ENCODE measurements around the gene LMF1. TPM values are rescaled to one million over a fixed set of nuclear protein-coding genes. Genes with fewer than 3 reads are reported as not detected.

Gene LMF1
- total RNA-seq, 1 experiment from 2014 or later: 12.8 TPM

- BruUV-seq (replicated peaks): no TSS peak
- H3K36me3 ChIP-seq (ENCODE audit: control insufficient read depth in 1 of 2, insufficient read depth in 2 of 2, low read length in 2 of 2): no peaks in the 10 kb centered on the region
- ChIA-PET POLR2A (no interaction called here), RAD21 (ENCODE audit: low non-redundant PET in 1 of 2, low total read pairs in 2 of 2, uncharacterized antibody in 2 of 2, unreplicated experiment in 2 of 2) (no interaction called here), CTCF (no interaction called here)
- no peak overlapping the region for H3K9ac ChIP-seq (ENCODE audit: low read length)
- no peaks in the 10 kb centered on the region for H3K9me2 ChIP-seq (ENCODE audit: insufficient read depth)
- peaks cover 0 to 3% of the 10 kb centered on the region in 2 experiments; a peak in 1 of 4 replicates for H3K4me1 ChIP-seq (ENCODE audit: control insufficient read depth in 1 of 2, insufficient read depth in 2 of 2, low read length in 2 of 2)
- H4K20me1 ChIP-seq (ENCODE audit: insufficient read depth): no peaks in the 10 kb centered on the region
- H2AFZ ChIP-seq (ENCODE audit: low read depth, low read length, poor library complexity, severe bottlenecking): no peak overlapping the region
- H3K4me3 ChIP-seq (replicated peaks in 1 of 2; ENCODE audit: low read depth in 1 of 2, low read length in 2 of 2): no peak overlapping the region
- no peak for ATAC-seq
- H3K9me3 ChIP-seq (ENCODE audit: control insufficient read depth in 1 of 2, insufficient read depth in 1 of 2, low read depth in 1 of 2, low read length in 2 of 2): no peaks in the 10 kb centered on the region
- TF ChIP-seq ATF3 (IDR thresholded peaks at IDR 0.05) (no peak), EGR1 (IDR thresholded peaks at IDR 0.05; ENCODE audit: low read depth) (no peak)
- H3K27ac ChIP-seq (ENCODE audit: low read depth, low read length): no peak overlapping the region
- intact Hi-C loops (cut with micrococcal nuclease): loop anchor here (10.0 kb wide), 1 partner anchor 157 kb away; no protein-coding TSS in a partner anchor
- H3K79me2 ChIP-seq (ENCODE audit: insufficient read depth, low read length): no peaks in the 10 kb centered on the region
- no peak for DNase-seq (ENCODE audit: low read depth, low spot score)
- H3K27me3 ChIP-seq (ENCODE audit: insufficient read depth, low read length): no peaks in the 10 kb centered on the region
- H3K4me2 ChIP-seq (ENCODE audit: low read length): no peak overlapping the region
Observed at GRCh38 chr16:897701-898100, 73.1 kb downstream of the LMF1 start.

DNA sequence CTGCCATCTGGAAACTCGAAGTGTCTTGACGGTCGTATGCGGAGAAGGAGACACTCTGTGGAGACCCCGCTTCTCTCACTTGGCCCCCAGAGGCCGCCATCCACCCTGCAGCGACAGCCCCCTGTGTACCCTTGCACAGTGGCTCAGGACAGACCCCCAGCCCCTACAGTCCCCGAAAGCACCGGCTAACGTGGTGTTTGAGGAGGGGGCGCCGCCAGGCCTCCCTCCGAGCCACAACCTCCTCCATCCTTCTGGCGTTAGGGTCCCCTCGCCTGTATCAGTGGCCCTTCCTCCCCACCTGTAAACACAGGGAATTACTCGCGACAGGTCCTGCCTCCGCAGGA, 73.6 kb downstream of the LMF1 start:
- H3K27me3 ChIP-seq (ENCODE audit: insufficient read depth, low read length): no peaks in the 10 kb centered on the region
- no peak for ATAC-seq
- no peak overlapping the region for H3K27ac ChIP-seq (ENCODE audit: low read depth, low read length)
- H4K20me1 ChIP-seq (ENCODE audit: insufficient read depth): no peaks in the 10 kb centered on the region
- BruUV-seq (replicated peaks): no TSS peak
- no peaks in the 10 kb centered on the region for H3K9me3 ChIP-seq (ENCODE audit: control insufficient read depth in 1 of 2, insufficient read depth in 1 of 2, low read depth in 1 of 2, low read length in 2 of 2)
- no peak overlapping the region for H2AFZ ChIP-seq (ENCODE audit: low read depth, low read length, poor library complexity, severe bottlenecking)
- intact Hi-C loops (cut with micrococcal nuclease): loop anchor here (10.0 kb wide), 1 partner anchor 158 kb away; no protein-coding TSS in a partner anchor
- DNase-seq (ENCODE audit: low read depth, low spot score): no peak
- TF ChIP-seq SIN3A (IDR thresholded peaks at IDR 0.05; ENCODE audit: low read depth) (no peak), SP1 (IDR thresholded peaks at IDR 0.05; ENCODE audit: low read depth) (no peak), MAX (IDR thresholded peaks at IDR 0.05) (no peak), CBX3 (IDR thresholded peaks at IDR 0.05; ENCODE audit: low read depth) (no peak), ZFX (IDR thresholded peaks at IDR 0.05) (no peak), FOSL1 (IDR thresholded peaks at IDR 0.05; ENCODE audit: low read depth) (no peak), POLR2AphosphoS5 (IDR thresholded peaks at IDR 0.05; ENCODE audit: low read depth, low read length) (no peak), SRF (IDR thresholded peaks at IDR 0.05; ENCODE audit: low read depth) (no peak)
- TF ChIP-seq, protein P1, sequence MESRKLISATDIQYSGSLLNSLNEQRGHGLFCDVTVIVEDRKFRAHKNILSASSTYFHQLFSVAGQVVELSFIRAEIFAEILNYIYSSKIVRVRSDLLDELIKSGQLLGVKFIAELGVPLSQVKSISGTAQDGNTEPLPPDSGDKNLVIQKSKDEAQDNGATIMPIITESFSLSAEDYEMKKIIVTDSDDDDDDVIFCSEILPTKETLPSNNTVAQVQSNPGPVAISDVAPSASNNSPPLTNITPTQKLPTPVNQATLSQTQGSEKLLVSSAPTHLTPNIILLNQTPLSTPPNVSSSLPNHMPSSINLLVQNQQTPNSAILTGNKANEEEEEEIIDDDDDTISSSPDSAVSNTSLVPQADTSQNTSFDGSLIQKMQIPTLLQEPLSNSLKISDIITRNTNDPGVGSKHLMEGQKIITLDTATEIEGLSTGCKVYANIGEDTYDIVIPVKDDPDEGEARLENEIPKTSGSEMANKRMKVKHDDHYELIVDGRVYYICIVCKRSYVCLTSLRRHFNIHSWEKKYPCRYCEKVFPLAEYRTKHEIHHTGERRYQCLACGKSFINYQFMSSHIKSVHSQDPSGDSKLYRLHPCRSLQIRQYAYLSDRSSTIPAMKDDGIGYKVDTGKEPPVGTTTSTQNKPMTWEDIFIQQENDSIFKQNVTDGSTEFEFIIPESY (IDR thresholded peaks at IDR 0.05; ENCODE audit: extremely low read depth, insufficient replicate concordance, low read length): no peak
- TF ChIP-seq, protein P2, sequence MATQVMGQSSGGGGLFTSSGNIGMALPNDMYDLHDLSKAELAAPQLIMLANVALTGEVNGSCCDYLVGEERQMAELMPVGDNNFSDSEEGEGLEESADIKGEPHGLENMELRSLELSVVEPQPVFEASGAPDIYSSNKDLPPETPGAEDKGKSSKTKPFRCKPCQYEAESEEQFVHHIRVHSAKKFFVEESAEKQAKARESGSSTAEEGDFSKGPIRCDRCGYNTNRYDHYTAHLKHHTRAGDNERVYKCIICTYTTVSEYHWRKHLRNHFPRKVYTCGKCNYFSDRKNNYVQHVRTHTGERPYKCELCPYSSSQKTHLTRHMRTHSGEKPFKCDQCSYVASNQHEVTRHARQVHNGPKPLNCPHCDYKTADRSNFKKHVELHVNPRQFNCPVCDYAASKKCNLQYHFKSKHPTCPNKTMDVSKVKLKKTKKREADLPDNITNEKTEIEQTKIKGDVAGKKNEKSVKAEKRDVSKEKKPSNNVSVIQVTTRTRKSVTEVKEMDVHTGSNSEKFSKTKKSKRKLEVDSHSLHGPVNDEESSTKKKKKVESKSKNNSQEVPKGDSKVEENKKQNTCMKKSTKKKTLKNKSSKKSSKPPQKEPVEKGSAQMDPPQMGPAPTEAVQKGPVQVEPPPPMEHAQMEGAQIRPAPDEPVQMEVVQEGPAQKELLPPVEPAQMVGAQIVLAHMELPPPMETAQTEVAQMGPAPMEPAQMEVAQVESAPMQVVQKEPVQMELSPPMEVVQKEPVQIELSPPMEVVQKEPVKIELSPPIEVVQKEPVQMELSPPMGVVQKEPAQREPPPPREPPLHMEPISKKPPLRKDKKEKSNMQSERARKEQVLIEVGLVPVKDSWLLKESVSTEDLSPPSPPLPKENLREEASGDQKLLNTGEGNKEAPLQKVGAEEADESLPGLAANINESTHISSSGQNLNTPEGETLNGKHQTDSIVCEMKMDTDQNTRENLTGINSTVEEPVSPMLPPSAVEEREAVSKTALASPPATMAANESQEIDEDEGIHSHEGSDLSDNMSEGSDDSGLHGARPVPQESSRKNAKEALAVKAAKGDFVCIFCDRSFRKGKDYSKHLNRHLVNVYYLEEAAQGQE (IDR thresholded peaks at IDR 0.05; ENCODE audit: low read depth): no peak
- H3K4me2 ChIP-seq (ENCODE audit: low read length): no peak overlapping the region
- H3K4me3 ChIP-seq (replicated peaks in 1 of 2; ENCODE audit: low read depth in 1 of 2, low read length in 2 of 2): no peak overlapping the region
- no peak overlapping the region for H3K9ac ChIP-seq (ENCODE audit: low read length)
- H3K36me3 ChIP-seq (ENCODE audit: control insufficient read depth in 1 of 2, insufficient read depth in 2 of 2, low read length in 2 of 2): no peaks in the 10 kb centered on the region
- ChIA-PET POLR2A (no interaction called here), CTCF (no interaction called here), RAD21 (ENCODE audit: low non-redundant PET in 1 of 2, low total read pairs in 2 of 2, uncharacterized antibody in 2 of 2, unreplicated experiment in 2 of 2) (no interaction called here)
- H3K9me2 ChIP-seq (ENCODE audit: insufficient read depth): no peaks in the 10 kb centered on the region
- peaks cover 0 to 3% of the 10 kb centered on the region in 2 experiments; a peak in 1 of 4 replicates for H3K4me1 ChIP-seq (ENCODE audit: control insufficient read depth in 1 of 2, insufficient read depth in 2 of 2, low read length in 2 of 2)
- H3K79me2 ChIP-seq (ENCODE audit: insufficient read depth, low read length): no peaks in the 10 kb centered on the region

All from HCT116 (cell line).